ENCODE measurements around the gene SOX8.
"Not testable (repeated sequence)": the region's sequence is repeated elsewhere in the genome, so short reads cannot be mapped to it uniquely, and the experiment has no call there.

The SOX8 gene

DNA sequence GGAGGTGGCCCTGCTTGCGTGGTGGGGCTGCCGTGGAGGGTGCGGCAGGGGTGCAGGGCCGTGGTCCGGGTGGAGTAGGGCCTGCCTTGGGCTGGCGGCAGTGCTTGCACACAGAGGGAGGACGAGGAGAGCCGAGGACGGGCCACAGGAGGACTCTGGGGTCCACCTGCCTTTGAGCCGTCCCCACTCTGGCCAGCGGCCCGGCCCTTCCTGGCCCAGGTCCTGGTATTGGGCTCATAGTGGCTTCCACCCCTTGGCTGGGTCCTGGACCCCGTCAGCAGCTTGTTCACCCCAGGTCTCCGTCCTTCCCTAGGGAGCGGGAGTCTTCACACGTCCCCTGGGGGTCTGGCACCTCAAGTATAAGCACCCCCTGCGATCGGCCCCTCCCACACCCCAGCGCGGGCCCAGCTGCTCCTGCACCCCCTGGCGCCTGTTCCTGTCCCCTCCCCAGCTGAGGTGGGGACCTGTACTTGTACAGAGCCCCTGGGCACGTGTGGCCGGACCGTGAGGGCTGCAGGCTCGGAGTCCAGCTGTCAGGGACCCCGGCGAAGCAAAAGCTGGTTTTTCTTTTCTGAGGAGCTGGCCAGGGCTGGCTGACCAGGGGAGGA is 40.1 kb downstream of the SOX8 start:
- Histone ChIP-seq H3K9me3 (ENCODE audit: insufficient read depth, low read length) (no peaks in the 10 kb centered on the region), H3K4me3 (ENCODE audit: insufficient read length, low read depth) (no peak overlapping the region), H3K9ac (ENCODE audit: insufficient read length, low read depth) (no peak overlapping the region), H3K36me3 (ENCODE audit: insufficient read depth, insufficient read length, low read length) (no peaks in the 10 kb centered on the region), H3K27me3 (ENCODE audit: insufficient read depth, insufficient read length) (peaks cover 8% of the 10 kb centered on the region), H3K4me1 (ENCODE audit: insufficient read depth, insufficient read length) (peaks cover 11% of the 10 kb centered on the region)
- no peak for DNase-seq (ENCODE audit: low read depth, low spot score)
- TF ChIP-seq YY1 (IDR thresholded peaks at IDR 0.05; ENCODE audit: insufficient read depth, insufficient read length) (no peak), ZNF274 (IDR thresholded peaks at IDR 0.05; ENCODE audit: low read depth, low read length) (no peak), SUZ12 (IDR thresholded peaks at IDR 0.05; ENCODE audit: extremely low read depth, insufficient read depth, insufficient read length) (no peak)

DNA sequence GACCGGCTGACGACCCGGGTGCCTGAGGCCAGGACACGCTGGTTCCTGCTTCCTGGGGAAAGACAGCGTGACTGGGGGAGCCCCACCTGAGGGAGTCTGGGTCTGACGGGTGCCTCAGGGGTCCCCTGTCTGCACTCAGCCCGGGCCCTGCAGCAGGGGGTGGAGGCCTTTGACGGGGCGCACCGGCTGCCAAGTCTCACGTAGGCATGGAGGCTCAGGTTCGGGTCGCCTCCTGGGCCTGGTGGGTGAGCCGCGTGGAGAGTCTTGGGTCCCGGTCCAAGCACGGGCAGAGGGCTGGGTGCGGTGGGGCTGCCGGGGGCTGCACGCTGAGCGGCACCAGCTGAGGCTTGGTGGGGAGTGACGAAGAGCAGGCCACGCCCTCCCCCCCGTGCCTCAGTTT is 40.9 kb downstream of the SOX8 start:
- TF ChIP-seq ZNF274 (IDR thresholded peaks at IDR 0.05; ENCODE audit: low read depth, low read length) (no peak), SUZ12 (IDR thresholded peaks at IDR 0.05; ENCODE audit: extremely low read depth, insufficient read depth, insufficient read length) (no peak), YY1 (IDR thresholded peaks at IDR 0.05; ENCODE audit: insufficient read depth, insufficient read length) (no peak)
- Histone ChIP-seq H3K4me1 (ENCODE audit: insufficient read depth, insufficient read length) (peaks cover 16% of the 10 kb centered on the region), H3K4me3 (ENCODE audit: insufficient read length, low read depth) (no peak overlapping the region), H3K36me3 (ENCODE audit: insufficient read depth, insufficient read length, low read length) (no peaks in the 10 kb centered on the region), H3K9me3 (ENCODE audit: insufficient read depth, low read length) (no peaks in the 10 kb centered on the region), H3K9ac (ENCODE audit: insufficient read length, low read depth) (no peak overlapping the region), H3K27me3 (ENCODE audit: insufficient read depth, insufficient read length) (peaks cover 8% of the 10 kb centered on the region)
- DNase-seq (ENCODE audit: low read depth, low spot score) = no peak

- Histone ChIP-seq H3K27me3 (ENCODE audit: insufficient read depth, insufficient read length) (peaks cover 8% of the 10 kb centered on the region), H3K9ac (ENCODE audit: insufficient read length, low read depth) (no peak overlapping the region), H3K4me1 (ENCODE audit: insufficient read depth, insufficient read length) (peaks cover 21% of the 10 kb centered on the region), H3K36me3 (ENCODE audit: insufficient read depth, insufficient read length, low read length) (no peaks in the 10 kb centered on the region), H3K9me3 (ENCODE audit: insufficient read depth, low read length) (no peaks in the 10 kb centered on the region), H3K4me3 (ENCODE audit: insufficient read length, low read depth) (no peak overlapping the region)
- DNase-seq (ENCODE audit: low read depth, low spot score) = no peak
- TF ChIP-seq SUZ12 (IDR thresholded peaks at IDR 0.05; ENCODE audit: extremely low read depth, insufficient read depth, insufficient read length) = no peak
- TF ChIP-seq ZNF274 (IDR thresholded peaks at IDR 0.05; ENCODE audit: low read depth, low read length) = no peak
- no peak for TF ChIP-seq YY1 (IDR thresholded peaks at IDR 0.05; ENCODE audit: insufficient read depth, insufficient read length)
Observed at GRCh38 chr16:1024138-1024537, 42.6 kb downstream of the SOX8 start.

GRCh38 chr16:1025183-1025809 is 43.7 kb downstream of the SOX8 start:
- not testable (repeated sequence) for H3K36me3 ChIP-seq (ENCODE audit: insufficient read depth, insufficient read length, low read length); H3K27me3 ChIP-seq (ENCODE audit: insufficient read depth, insufficient read length); H3K9me3 ChIP-seq (ENCODE audit: insufficient read depth, low read length); H3K4me3 ChIP-seq (ENCODE audit: insufficient read length, low read depth); H3K9ac ChIP-seq (ENCODE audit: insufficient read length, low read depth)
- peaks cover 18% of the 10 kb centered on the region for H3K4me1 ChIP-seq (ENCODE audit: insufficient read depth, insufficient read length)
- DNase-seq (ENCODE audit: low read depth, low spot score) = peak; percentile 33

GRCh38 chr16:1026057-1026783 is 44.6 kb downstream of the SOX8 start:
- H3K4me1 ChIP-seq (ENCODE audit: insufficient read depth, insufficient read length) = peaks cover 18% of the 10 kb centered on the region
- peak overlapping the region; percentile 10 for H3K9ac ChIP-seq (ENCODE audit: insufficient read length, low read depth)
- no peaks in the 10 kb centered on the region for H3K9me3 ChIP-seq (ENCODE audit: insufficient read depth, low read length)
- no peak overlapping the region for H3K4me3 ChIP-seq (ENCODE audit: insufficient read length, low read depth)
- no peaks in the 10 kb centered on the region for H3K36me3 ChIP-seq (ENCODE audit: insufficient read depth, insufficient read length, low read length)
- peaks cover 8% of the 10 kb centered on the region for H3K27me3 ChIP-seq (ENCODE audit: insufficient read depth, insufficient read length)
- no peak for TF ChIP-seq SUZ12 (IDR thresholded peaks at IDR 0.05; ENCODE audit: extremely low read depth, insufficient read depth, insufficient read length)
- TF ChIP-seq ZNF274 (IDR thresholded peaks at IDR 0.05; ENCODE audit: low read depth, low read length) = no peak
- TF ChIP-seq YY1 (IDR thresholded peaks at IDR 0.05; ENCODE audit: insufficient read depth, insufficient read length) = no peak
- no peak for DNase-seq (ENCODE audit: low read depth, low spot score)

DNA sequence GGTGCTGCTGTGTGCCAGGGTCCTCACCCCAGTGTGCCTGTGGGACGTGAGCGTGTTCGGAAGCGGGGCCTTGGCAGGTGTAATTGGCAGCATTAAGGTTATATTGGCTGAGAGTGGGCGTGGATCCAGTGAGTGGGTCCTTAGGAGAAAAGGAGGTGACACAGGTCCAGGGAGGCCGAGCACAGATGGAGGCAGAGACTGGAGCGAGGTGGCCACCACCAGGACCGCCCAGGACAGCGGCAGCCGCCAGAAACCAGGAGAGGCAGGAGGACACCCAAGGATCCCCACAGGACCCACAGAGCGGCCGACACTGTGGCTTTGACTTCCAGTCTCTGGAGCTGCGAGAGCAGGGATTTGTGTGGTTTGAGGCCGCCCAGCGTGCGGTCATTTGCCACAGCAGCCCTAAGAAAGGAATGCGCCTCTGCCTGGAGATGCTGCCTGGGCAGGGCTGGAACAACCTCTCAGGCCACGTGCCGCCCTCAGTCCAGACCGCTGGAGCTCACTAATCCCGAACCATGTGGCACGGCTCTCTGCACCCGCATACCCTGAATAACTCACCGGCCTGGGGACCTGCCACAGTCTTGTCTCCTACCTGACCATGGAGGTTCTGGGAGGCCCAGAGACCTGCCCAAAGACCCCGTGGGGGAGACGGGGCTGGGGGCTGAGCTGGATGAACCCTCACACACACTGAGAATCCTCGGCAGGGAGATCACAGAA is 45.4 kb downstream of the SOX8 start:
- H3K4me3 ChIP-seq (ENCODE audit: insufficient read length, low read depth) = no peak overlapping the region
- no peak for TF ChIP-seq ZNF274 (IDR thresholded peaks at IDR 0.05; ENCODE audit: low read depth, low read length)
- no peak for TF ChIP-seq SUZ12 (IDR thresholded peaks at IDR 0.05; ENCODE audit: extremely low read depth, insufficient read depth, insufficient read length)
- TF ChIP-seq YY1 (IDR thresholded peaks at IDR 0.05; ENCODE audit: insufficient read depth, insufficient read length) = no peak
- H3K36me3 ChIP-seq (ENCODE audit: insufficient read depth, insufficient read length, low read length) = no peaks in the 10 kb centered on the region
- H3K9ac ChIP-seq (ENCODE audit: insufficient read length, low read depth) = no peak overlapping the region
- H3K4me1 ChIP-seq (ENCODE audit: insufficient read depth, insufficient read length) = peaks cover 18% of the 10 kb centered on the region
- H3K27me3 ChIP-seq (ENCODE audit: insufficient read depth, insufficient read length) = peaks cover 8% of the 10 kb centered on the region
- DNase-seq (ENCODE audit: low read depth, low spot score) = no peak
- H3K9me3 ChIP-seq (ENCODE audit: insufficient read depth, low read length) = no peaks in the 10 kb centered on the region

DNA sequence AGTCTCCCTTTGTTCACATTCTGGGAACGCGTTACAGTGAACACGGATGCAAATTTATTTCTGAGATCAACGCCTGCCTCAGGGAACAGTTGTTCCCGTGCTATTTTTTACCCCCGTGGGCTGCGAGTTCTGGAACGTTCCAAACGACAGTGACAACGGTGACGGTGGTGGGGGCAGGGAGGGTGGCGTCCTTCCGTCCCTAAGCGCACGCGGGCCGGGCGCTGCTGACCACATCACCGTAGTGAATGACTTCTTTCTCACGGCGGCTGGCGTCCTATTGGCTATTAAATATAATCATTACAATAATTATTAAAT is 45.9 kb downstream of the SOX8 start:
- H3K27me3 ChIP-seq (ENCODE audit: insufficient read depth, insufficient read length) = peaks cover 8% of the 10 kb centered on the region
- TF ChIP-seq SUZ12 (IDR thresholded peaks at IDR 0.05; ENCODE audit: extremely low read depth, insufficient read depth, insufficient read length) = no peak
- no peak for TF ChIP-seq ZNF274 (IDR thresholded peaks at IDR 0.05; ENCODE audit: low read depth, low read length)
- no peak for TF ChIP-seq YY1 (IDR thresholded peaks at IDR 0.05; ENCODE audit: insufficient read depth, insufficient read length)
- H3K4me3 ChIP-seq (ENCODE audit: insufficient read length, low read depth) = no peak overlapping the region
- no peaks in the 10 kb centered on the region for H3K36me3 ChIP-seq (ENCODE audit: insufficient read depth, insufficient read length, low read length)
- peaks cover 13% of the 10 kb centered on the region for H3K4me1 ChIP-seq (ENCODE audit: insufficient read depth, insufficient read length)
- no peaks in the 10 kb centered on the region for H3K9me3 ChIP-seq (ENCODE audit: insufficient read depth, low read length)
- no peak for DNase-seq (ENCODE audit: low read depth, low spot score)
- H3K9ac ChIP-seq (ENCODE audit: insufficient read length, low read depth) = no peak overlapping the region
